ENCODE data around the gene UBE2H. TPM values are rescaled to one million over a fixed set of nuclear protein-coding genes. Genes with fewer than 3 reads are reported as not detected.

UBE2H gene
- total and polyA plus RNA-seq, 8 donors = 19.2 to 150 (median 49.0) TPM

GRCh38 chr7:129848436-129848835 lies 104.3 kb downstream of the UBE2H start:
- Histone ChIP-seq H3K4me3 (no peak overlapping the region), H3K9me3 (no peaks in the 10 kb centered on the region), H3K27me3 (no peaks in the 10 kb centered on the region), H3K36me3 (peaks cover 0 to 6% (median 0%) of the 10 kb centered on the region in 4 donors), H3K27ac (no peak overlapping the region), H3K4me1 (peaks cover 19 to 65% (median 31%) of the 10 kb centered on the region in 4 donors)
- intact Hi-C loops (cut with DNase I; ENCODE audit: low total_unique reads) = no loop called here
- WGBS, 5 donors = 89 to 94% (median 92%) methylated on average over 2 of the region's 2 CpGs
- DNase-seq = no peak
- TF ChIP-seq POLR2A (IDR thresholded peaks at IDR 0.05) (no peak), EP300 (IDR thresholded peaks at IDR 0.05) (no peak), POLR2AphosphoS5 (IDR thresholded peaks at IDR 0.05) (no peak)
- TF ChIP-seq, protein P1, sequence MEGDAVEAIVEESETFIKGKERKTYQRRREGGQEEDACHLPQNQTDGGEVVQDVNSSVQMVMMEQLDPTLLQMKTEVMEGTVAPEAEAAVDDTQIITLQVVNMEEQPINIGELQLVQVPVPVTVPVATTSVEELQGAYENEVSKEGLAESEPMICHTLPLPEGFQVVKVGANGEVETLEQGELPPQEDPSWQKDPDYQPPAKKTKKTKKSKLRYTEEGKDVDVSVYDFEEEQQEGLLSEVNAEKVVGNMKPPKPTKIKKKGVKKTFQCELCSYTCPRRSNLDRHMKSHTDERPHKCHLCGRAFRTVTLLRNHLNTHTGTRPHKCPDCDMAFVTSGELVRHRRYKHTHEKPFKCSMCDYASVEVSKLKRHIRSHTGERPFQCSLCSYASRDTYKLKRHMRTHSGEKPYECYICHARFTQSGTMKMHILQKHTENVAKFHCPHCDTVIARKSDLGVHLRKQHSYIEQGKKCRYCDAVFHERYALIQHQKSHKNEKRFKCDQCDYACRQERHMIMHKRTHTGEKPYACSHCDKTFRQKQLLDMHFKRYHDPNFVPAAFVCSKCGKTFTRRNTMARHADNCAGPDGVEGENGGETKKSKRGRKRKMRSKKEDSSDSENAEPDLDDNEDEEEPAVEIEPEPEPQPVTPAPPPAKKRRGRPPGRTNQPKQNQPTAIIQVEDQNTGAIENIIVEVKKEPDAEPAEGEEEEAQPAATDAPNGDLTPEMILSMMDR (IDR thresholded peaks at IDR 0.05) = no peak

DNA sequence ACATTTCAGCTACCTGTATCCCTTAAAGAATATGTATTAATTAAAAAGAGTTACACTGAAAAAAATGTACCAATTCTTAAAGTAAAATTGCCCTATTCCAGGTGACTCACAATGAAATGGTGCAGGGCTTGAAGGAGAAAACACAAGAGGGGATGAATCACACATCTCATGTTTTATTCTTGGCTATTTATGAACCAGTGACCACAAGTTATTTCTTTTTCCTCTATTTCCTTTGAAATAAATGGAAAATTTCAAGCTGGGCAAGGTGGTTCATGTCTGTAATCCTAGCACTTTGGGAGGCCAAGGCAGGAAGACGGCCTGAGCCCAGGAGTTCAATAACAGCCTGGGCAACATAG lies 106.8 kb downstream of the UBE2H start:
- intact Hi-C loops (cut with DNase I; ENCODE audit: low total_unique reads) = no loop called here
- Histone ChIP-seq H3K27ac (peak overlapping the region in 1 of 5 donors; percentile 43), H3K9me3 (no peaks in the 10 kb centered on the region), H3K36me3 (peaks cover 0 to 6% (median 0%) of the 10 kb centered on the region in 4 donors), H3K27me3 (no peaks in the 10 kb centered on the region), H3K4me3 (no peak overlapping the region), H3K4me1 (peaks cover 23 to 67% (median 33%) of the 10 kb centered on the region in 4 donors)
- TF ChIP-seq POLR2A (IDR thresholded peaks at IDR 0.05) = no peak
- TF ChIP-seq EP300 (IDR thresholded peaks at IDR 0.05) = no peak
- TF ChIP-seq POLR2AphosphoS5 (IDR thresholded peaks at IDR 0.05) = no peak
- TF ChIP-seq, protein P1 (IDR thresholded peaks at IDR 0.05) = no peak
- 75 to 96% (median 90%) methylated on average over 1 of the region's 1 CpG for WGBS, 5 donors
- no peak for DNase-seq

DNA sequence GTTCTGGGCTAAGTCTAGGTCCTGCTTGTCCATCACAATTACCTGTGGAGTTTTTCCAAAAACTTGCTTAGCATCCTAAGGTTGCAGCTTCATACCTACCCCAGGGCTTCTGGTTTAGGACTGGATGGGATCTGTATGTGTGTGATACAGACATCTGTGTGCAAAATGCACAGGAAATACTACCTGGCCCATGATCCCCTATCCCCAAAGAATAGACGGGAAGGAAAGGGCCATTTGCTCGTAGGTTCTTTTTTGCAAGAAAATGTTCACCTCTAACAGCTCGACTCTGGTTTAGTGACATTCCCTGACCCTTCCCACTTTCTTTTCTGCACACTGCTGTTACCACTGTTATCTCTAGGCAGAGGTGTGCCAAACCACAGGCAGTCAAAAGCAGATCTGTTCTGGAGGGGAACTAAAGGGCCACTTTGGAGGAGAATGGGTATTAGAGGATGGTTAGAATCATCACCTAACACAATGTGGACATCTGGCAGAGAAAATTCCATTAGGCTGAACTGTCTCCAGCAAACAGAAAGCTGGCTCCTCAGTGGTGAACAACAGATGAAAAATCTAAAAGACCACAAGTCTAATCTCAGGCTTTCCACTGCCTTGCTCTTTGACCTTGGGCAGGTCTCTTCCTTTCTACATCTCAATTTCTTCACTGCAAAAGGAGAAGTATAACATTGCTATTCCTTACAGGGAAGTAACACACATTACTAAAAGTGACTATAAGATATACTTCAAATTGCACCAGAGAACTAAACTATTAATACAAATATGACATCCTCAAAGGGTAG lies 107.4 kb downstream of the UBE2H start:
- Histone ChIP-seq H3K27ac (peak overlapping the region in 1 of 5 donors; percentile 43), H3K4me3 (no peak overlapping the region)

GRCh38 chr7:129843978-129844840 lies 108.6 kb downstream of the UBE2H start:
- no peak for DNase-seq
- Histone ChIP-seq H3K4me3 (no peak overlapping the region), H3K4me1 (peaks cover 27 to 80% (median 42%) of the 10 kb centered on the region in 4 donors), H3K27me3 (no peaks in the 10 kb centered on the region), H3K36me3 (peaks cover 0 to under 1% (median under 1%) of the 10 kb centered on the region in 4 donors), H3K9me3 (no peaks in the 10 kb centered on the region), H3K27ac (peak overlapping the region in 1 of 5 donors; percentile 43)
- 72 to 78% (median 75%) methylated on average over 7 of the region's 7 CpGs for WGBS, 5 donors
- no peak for TF ChIP-seq POLR2A (IDR thresholded peaks at IDR 0.05)
- TF ChIP-seq EP300 (IDR thresholded peaks at IDR 0.05) = no peak
- TF ChIP-seq, protein P1 (IDR thresholded peaks at IDR 0.05) = no peak
- TF ChIP-seq POLR2AphosphoS5 (IDR thresholded peaks at IDR 0.05) = no peak
- intact Hi-C loops (cut with DNase I; ENCODE audit: low total_unique reads) = no loop called here

More for the DNA sequence above, 107.4 kb downstream of the UBE2H start:
- Histone ChIP-seq H3K27me3 (no peaks in the 10 kb centered on the region), H3K36me3 (peaks cover 0 to 5% (median 0%) of the 10 kb centered on the region in 4 donors), H3K9me3 (no peaks in the 10 kb centered on the region), H3K4me1 (peaks cover 27 to 73% (median 39%) of the 10 kb centered on the region in 4 donors)
- DNase-seq = no peak
- 36 to 64% (median 48%) methylated on average over 3 of the region's 3 CpGs for WGBS, 5 donors
- TF ChIP-seq EP300 (IDR thresholded peaks at IDR 0.05) (no peak), POLR2AphosphoS5 (IDR thresholded peaks at IDR 0.05) (no peak), POLR2A (IDR thresholded peaks at IDR 0.05) (no peak)
- TF ChIP-seq, protein P1 (IDR thresholded peaks at IDR 0.05) = no peak
- intact Hi-C loops (cut with DNase I; ENCODE audit: low total_unique reads) = no loop called here

All from stomach (tissue), 9 donors.